GM12878 (cell line): ENCODE data around the gene BPNT1. TPM values are rescaled to one million over a fixed set of nuclear protein-coding genes. Genes with fewer than 3 reads are reported as not detected.

Experiments used
- ATAC-seq: fragments of 200-7000 bp; cut with Tn5 transposase; 3 replicates; pipeline ENCODE4 v1.9.1; 2020; ENCODE audit warnings: mild to moderate bottlenecking, moderate library complexity
- BruUV-seq: library from RNA; stranded (reverse); fragments of 400-500 nt; replicated peaks from 2 replicates; lab custom pipeline; 2021; lab: Mats Ljungman, UMichigan
- CTCF ChIA-PET: fragments of 300-600 bp; sonication (Branson Sonifier 250); formaldehyde crosslinking; extraction: SDS; loops from one replicate; lab custom pipeline; 2021; ENCODE audit warnings: inconsistent platforms; lab: Yijun Ruan, JAX
- POLR2A ChIA-PET: fragments of 350-600 bp; formaldehyde crosslinking; extraction: SDS; loops from one replicate; lab custom pipeline; 2021; ENCODE audit warnings: inconsistent platforms; lab: Charles Lee
- RAD21 ChIA-PET: fragments of 300-600 bp; sonication (Branson Sonifier 250); formaldehyde crosslinking; loops from one replicate; lab custom pipeline; 2023; ENCODE audit warnings: antibody characterized with exemption; ENCODE audit not compliant: unreplicated experiment; lab: Charles Lee
- SMC1A ChIA-PET: fragments of 300-600 bp; sonication (Branson Sonifier 250); formaldehyde crosslinking; loops from one replicate; lab custom pipeline; 2023; ENCODE audit not compliant: unreplicated experiment, uncharacterized antibody; lab: Charles Lee
- DNase-seq: peaks from one replicate; pipeline ENCODE4 v3.0.0-alpha.2; 2011; ENCODE audit warnings: low read depth, low spot score
- FAIRE-seq: peaks from 3 replicates; lab custom pipeline; 2011; peaks lifted over from hg19 to GRCh38; lab: Jason Lieb, UNC
- H2AFZ ChIP-seq: 2 replicates; pipeline ENCODE4 v1.6.0; 2011; ENCODE audit warnings: low read depth, low read length, control low read depth; ENCODE audit not compliant: control insufficient read depth
- H3K27ac ChIP-seq: 2 replicates; pipeline ENCODE4 v1.5.1; 2011; ENCODE audit warnings: control low read depth; ENCODE audit not compliant: control insufficient read depth, insufficient read depth
- H3K27me3 ChIP-seq, 2 experiments: replicated peaks in 1 of 2; 2 replicates each; pipeline versions ENCODE4 v1.6.0 to v1.6.1; 2011; ENCODE audit warnings: low read length in 1 of 2; ENCODE audit not compliant: control insufficient read depth in 2 of 2, insufficient read depth in 2 of 2
- H3K36me3 ChIP-seq, 2 experiments: 2 replicates each; pipeline ENCODE4 v1.5.1; 2011; ENCODE audit warnings: low read length in 1 of 2; ENCODE audit not compliant: control insufficient read depth in 2 of 2, insufficient read depth in 2 of 2
- H3K4me1 ChIP-seq: 2 replicates; pipeline ENCODE4 v1.6.1; 2011; ENCODE audit warnings: mild to moderate bottlenecking, low read length, moderate library complexity, mixed read lengths; ENCODE audit not compliant: control insufficient read depth, insufficient read depth
- H3K4me2 ChIP-seq: 2 replicates; pipeline ENCODE4 v1.6.0; 2011; ENCODE audit warnings: control low read depth; ENCODE audit not compliant: control insufficient read depth, insufficient read depth
- H3K4me3 ChIP-seq: fragments of 200-600 bp; sonication (generic); 2 replicates; pipeline ENCODE4 v1.5.1; 2016
- H3K79me2 ChIP-seq: 2 replicates; pipeline ENCODE4 v1.6.0; 2011; ENCODE audit warnings: low read length; ENCODE audit not compliant: control insufficient read depth, insufficient read depth
- H3K9ac ChIP-seq: 2 replicates; pipeline ENCODE4 v1.8.0; 2011; ENCODE audit warnings: low read length, control low read depth, mixed read lengths; ENCODE audit not compliant: control insufficient read depth, insufficient read depth
- H3K9me3 ChIP-seq: replicated peaks from 3 replicates; pipeline ENCODE4 v1.5.1; 2011; ENCODE audit warnings: mild to moderate bottlenecking, low read length; ENCODE audit not compliant: control insufficient read depth, insufficient read depth
- H4K20me1 ChIP-seq: 2 replicates; pipeline ENCODE4 v1.6.0; 2011; ENCODE audit not compliant: control insufficient read depth, insufficient read depth
- CHD2 ChIP-seq: IDR thresholded peaks from 2 replicates; pipeline ENCODE4 v1.6.1; 2011; ENCODE audit warnings: low read depth, low read length, improper control_type of control experiment, borderline replicate concordance
- STAT1 ChIP-seq: fragments of 450-650 bp; conservative IDR thresholded peaks from 2 replicates; pipeline ENCODE4 v1.6.1; 2014; ENCODE audit warnings: antibody characterized with exemption, mild to moderate bottlenecking
- WGBS: methylation state at CpG from one replicate; pipeline ENCODE4 v1.1.6; 2016; ENCODE audit warnings: low lambda C conversion rate; ENCODE audit not compliant: insufficient replicate concordance, insufficient coverage; ENCODE audit errors: missing lambda C conversion rate; 5-methylcytosine and 5-hydroxymethylcytosine counted together
- in situ Hi-C: fragments of 300-500 bp; cut with MboI; formaldehyde crosslinking; loops from 9 replicates; pipeline ENCODE4 v1.14.3; 2018; ENCODE audit warnings: mixed read lengths
- intact Hi-C: fragments of 100-400 bp; cut with micrococcal nuclease; formaldehyde crosslinking; loops from one replicate; pipeline ENCODE4 v1.14.2; 2022; ENCODE audit not compliant: unreplicated experiment
- polyA plus RNA-seq, 11 experiments: library from polyadenylated mRNA; depleted of rRNA in 4 of 11; unstranded in 6 of 11; stranded (reverse) in 5 of 11; fragments of >200 nt; fragmentation: Nextera tagmentation in 4 of 11; fragmentation: Illumina TruSeq in 1 of 11; extraction: Ambion mirVana in 4 of 11; extraction: Trizol in 1 of 11; gene quantifications; 1 replicate in 1 of 11; 2 replicates in 10 of 11; pipeline versions ENCODE4 v1.2.1 to v1.2.3, GENCODE V29; 2011 to 2016; ENCODE audit warnings: inconsistent platforms in 2 of 11, missing spikeins in 2 of 11, low read depth in 1 of 11
- total RNA-seq, 4 experiments: library from RNA; depleted of rRNA in 3 of 4; stranded (reverse); fragments of >200 nt in 3 of 4; fragmentation: Illumina TruSeq in 1 of 4; extraction: Trizol in 1 of 4; gene quantifications; 2 replicates each; pipeline versions ENCODE4 v1.2.1 to v1.2.3, GENCODE V29; 2013 to 2021
- TF ChIP-seq, protein P1 (sequence below): IDR thresholded peaks from 2 replicates; pipeline ENCODE4 v1.6.1; 2011; ENCODE audit warnings: mild to moderate bottlenecking, low read depth, low read length, moderate library complexity; ENCODE audit not compliant: insufficient replicate concordance
- TF ChIP-seq, protein P2 (sequence below): fragments of 450-650 bp; IDR thresholded peaks from 2 replicates; pipeline ENCODE4 v1.6.1; 2016; ENCODE audit warnings: mild to moderate bottlenecking
- TF ChIP-seq, protein P3 (sequence below): fragments of 450-650 bp; IDR thresholded peaks from 2 replicates; pipeline ENCODE4 v1.6.1; 2014; ENCODE audit warnings: mild to moderate bottlenecking

The BPNT1 gene
- total and polyA plus RNA-seq, 10 of the 15 experiments (the other 5 are each of a cell fraction or from before 2014, with no cell fraction given) = 35.5 to 78.4 (median 45.4) TPM

DNA sequence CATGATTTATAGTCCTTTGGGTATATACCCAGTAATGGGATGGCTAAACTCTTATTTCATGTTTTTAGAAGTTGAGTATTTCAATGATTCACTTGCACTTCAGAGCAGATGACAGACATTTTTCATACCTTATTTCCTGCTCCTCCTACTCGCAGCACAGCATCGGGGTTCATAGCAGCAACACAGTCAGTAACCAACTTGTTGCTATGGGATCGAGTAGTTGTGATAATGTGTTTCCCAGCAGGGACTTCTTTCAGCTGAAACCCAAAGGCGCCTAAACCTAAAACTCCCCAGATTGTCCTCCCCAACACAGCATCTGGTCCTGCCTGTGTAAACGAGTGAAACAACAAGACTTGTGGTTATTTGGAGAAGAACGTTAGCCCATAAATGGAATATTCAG is 27.0 kb downstream of the BPNT1 start:
- POLR2A ChIA-PET = no interaction called here
- CTCF ChIA-PET = no interaction called here
- ATAC-seq (no peak), FAIRE-seq (no peak), DNase-seq (no peak)
- BruUV-seq = no TSS peak
- Histone ChIP-seq H3K4me3 (no peak overlapping the region), H4K20me1 (no peaks in the 10 kb centered on the region), H3K9me3 (no peaks in the 10 kb centered on the region), H3K4me1 (no peaks in the 10 kb centered on the region), H3K9ac (no peak overlapping the region), H3K79me2 (no peaks in the 10 kb centered on the region), H3K4me2 (no peak overlapping the region), H3K36me3 (peaks cover 2 to 25% of the 10 kb centered on the region in 2 experiments), H3K27me3 (no peaks in the 10 kb centered on the region), H3K27ac (no peak overlapping the region), H2AFZ (no peak overlapping the region)
- intact Hi-C loops (no loop called here), in situ Hi-C loops (no loop called here)
- SMC1A ChIA-PET = no interaction called here
- RAD21 ChIA-PET = no interaction called here
- 100% methylated on average over 6 of the region's 6 CpGs for WGBS
- TF ChIP-seq, protein P1, sequence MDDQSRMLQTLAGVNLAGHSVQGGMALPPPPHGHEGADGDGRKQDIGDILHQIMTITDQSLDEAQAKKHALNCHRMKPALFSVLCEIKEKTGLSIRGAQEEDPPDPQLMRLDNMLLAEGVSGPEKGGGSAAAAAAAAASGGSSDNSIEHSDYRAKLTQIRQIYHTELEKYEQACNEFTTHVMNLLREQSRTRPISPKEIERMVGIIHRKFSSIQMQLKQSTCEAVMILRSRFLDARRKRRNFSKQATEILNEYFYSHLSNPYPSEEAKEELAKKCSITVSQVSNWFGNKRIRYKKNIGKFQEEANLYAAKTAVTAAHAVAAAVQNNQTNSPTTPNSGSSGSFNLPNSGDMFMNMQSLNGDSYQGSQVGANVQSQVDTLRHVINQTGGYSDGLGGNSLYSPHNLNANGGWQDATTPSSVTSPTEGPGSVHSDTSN = no peak
- TF ChIP-seq STAT1 (no peak), CHD2 (no peak)
- TF ChIP-seq, protein P2, sequence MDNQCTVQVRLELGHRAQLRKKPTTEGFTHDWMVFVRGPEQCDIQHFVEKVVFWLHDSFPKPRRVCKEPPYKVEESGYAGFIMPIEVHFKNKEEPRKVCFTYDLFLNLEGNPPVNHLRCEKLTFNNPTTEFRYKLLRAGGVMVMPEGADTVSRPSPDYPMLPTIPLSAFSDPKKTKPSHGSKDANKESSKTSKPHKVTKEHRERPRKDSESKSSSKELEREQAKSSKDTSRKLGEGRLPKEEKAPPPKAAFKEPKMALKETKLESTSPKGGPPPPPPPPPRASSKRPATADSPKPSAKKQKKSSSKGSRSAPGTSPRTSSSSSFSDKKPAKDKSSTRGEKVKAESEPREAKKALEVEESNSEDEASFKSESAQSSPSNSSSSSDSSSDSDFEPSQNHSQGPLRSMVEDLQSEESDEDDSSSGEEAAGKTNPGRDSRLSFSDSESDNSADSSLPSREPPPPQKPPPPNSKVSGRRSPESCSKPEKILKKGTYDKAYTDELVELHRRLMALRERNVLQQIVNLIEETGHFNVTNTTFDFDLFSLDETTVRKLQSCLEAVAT = no peak
- TF ChIP-seq, protein P3, sequence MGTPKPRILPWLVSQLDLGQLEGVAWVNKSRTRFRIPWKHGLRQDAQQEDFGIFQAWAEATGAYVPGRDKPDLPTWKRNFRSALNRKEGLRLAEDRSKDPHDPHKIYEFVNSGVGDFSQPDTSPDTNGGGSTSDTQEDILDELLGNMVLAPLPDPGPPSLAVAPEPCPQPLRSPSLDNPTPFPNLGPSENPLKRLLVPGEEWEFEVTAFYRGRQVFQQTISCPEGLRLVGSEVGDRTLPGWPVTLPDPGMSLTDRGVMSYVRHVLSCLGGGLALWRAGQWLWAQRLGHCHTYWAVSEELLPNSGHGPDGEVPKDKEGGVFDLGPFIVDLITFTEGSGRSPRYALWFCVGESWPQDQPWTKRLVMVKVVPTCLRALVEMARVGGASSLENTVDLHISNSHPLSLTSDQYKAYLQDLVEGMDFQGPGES = no peak
